Kidney tubule cell (primary cell): ENCODE data around the gene PLPPR1.
"Not testable (repeated sequence)": the region's sequence is repeated elsewhere in the genome, so short reads cannot be mapped to it uniquely, and the experiment has no call there.

Source experiments
- DNase-seq: peaks from one replicate; pipeline ENCODE4 v3.0.0-alpha.2; 2018; ENCODE audit warnings: low spot score

The PLPPR1 gene

DNA sequence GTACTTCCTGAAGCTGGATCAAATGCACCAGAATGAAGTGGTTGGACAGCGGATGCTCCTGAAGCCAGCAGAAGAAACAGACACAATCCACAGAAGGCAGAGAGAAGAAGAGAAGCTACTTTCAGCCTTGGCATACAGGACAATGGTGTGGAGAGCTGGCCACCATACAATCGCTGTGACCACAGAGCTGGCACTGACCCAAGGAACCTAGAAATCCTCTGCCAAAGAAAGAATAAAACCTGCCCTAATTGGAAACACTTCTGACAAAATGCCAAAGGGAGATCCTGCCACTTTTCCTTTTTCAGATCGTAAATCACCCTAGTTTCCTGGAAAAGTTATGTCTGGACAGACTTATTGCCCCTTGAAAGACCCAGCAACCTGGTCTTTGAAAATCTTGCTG, 278.5 kb downstream of the PLPPR1 start:
- DNase-seq: no peak

DNA sequence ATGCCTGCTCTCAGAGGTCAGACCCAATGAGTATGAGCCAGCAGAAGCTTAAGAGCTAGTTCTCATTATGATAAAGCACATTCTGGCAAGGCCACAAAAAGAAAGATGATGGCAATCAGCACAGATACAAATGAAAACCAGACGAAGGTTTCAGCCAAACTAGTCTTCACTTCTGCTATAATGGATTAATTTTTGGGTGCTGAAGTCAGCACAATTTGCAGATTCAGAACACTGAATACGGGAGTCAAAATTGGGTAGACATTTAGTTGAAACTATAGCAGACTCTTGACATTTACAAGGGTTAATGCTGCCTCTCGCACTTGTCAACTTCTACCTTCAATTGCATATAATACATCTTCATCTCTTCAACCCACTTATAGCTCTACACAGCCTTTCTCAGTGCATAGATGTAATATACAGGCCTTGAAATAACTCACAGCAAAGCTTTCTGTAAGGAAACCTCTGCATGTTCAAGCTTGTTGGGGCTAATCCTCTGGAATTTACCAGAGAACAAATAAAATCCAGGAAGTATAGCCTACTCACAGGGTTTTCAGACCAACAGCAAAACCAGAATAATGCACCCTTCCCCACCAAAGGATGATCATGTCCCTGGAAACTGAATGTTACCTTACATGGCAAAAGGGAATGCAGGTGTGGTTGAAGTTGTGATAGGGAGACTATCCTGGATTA, 279.1 kb downstream of the PLPPR1 start:
- no peak for DNase-seq

DNA sequence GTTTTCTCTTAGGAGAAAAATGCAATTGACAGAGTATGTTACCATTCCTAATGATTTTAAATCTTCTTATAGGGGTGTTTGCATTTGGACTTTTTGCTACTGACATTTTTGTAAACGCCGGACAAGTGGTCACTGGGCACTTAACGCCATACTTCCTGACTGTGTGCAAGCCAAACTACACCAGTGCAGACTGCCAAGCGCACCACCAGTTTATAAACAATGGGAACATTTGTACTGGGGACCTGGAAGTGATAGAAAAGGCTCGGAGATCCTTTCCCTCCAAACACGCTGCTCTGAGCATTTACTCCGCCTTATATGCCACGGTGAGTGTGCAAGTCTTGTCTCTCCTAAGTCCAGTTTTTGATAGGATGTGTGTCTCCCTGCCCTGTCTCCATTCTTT, 280.6 kb downstream of the PLPPR1 start:
- DNase-seq: no peak

DNA sequence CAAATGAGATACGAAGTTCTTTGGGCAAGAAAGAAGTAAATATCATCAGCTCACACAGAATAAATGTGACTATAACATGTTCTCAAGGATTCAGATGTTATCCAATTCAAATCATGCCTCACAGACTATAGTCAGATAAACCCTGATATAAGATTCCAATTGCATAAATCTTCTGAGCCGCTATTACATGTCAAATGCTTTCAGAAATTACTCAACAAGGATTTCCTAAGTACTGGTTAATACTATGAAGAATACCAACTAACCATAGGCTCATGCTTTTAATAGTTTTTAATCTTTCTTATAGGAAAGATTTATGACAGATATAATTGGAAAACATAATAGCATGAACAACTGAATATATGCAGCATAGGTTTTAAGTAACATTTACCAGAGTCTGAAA, 282.7 kb downstream of the PLPPR1 start:
- DNase-seq: no peak

DNA sequence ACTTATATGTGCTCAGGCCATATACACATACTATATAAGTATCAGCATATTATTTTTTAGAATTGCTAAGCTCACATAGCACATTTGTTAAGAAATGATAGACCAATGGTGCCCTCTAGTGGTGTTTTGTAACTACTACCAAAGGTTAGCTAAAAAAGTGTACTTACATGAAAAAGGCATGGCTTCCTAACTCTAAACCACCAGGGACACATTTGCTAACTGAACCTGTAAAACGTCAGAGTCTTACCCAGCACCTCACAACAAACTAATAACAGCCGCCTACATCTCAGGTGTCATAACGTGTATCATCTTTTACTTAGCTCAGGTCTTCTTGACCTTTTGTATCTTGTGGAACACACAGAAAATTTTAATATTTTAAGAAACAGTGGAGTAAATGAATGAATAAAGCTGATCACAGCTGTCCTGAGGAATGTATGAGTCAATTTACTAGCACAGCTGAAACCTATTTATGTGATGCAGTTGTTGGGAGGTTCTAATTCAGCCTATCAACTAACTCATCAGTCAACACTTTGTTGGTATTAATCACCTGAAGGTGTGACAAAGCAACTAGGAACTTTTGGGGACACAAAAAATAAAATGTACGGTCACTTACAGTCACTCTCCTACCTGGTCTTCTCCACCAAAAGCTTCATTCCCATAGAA, 283.4 kb downstream of the PLPPR1 start:
- DNase-seq: peak; percentile 80

DNA sequence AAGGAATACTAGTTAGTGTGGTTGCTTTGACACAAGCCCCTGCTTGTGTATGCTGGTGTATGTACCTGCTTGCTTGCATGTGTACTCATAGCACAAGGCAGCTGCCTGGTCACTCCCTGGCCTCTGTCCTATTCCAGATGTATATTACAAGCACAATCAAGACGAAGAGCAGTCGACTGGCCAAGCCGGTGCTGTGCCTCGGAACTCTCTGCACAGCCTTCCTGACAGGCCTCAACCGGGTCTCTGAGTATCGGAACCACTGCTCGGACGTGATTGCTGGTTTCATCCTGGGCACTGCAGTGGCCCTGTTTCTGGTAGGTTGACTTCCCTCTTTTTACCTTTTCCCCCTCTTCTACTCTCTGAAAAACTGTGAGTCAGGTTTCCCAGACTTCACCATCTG, 284.1 kb downstream of the PLPPR1 start:
- no peak for DNase-seq

DNA sequence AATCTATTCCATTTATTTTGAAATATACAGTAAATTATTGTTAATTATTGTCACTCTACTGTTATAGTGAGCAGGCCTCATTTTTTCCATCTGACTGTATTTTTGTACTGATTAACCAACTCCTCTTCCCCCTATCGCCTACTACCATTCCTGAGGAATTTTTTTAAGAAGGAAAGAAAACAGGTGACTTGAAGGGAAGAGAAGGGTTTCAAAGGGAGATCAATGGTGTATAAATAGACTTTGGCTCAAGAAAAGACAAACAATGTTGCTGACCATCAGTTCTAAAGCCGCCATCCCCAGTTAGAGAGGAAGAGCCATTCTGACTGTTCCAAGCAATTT, 286.6 kb downstream of the PLPPR1 start:
- peak; percentile 43 for DNase-seq

DNA sequence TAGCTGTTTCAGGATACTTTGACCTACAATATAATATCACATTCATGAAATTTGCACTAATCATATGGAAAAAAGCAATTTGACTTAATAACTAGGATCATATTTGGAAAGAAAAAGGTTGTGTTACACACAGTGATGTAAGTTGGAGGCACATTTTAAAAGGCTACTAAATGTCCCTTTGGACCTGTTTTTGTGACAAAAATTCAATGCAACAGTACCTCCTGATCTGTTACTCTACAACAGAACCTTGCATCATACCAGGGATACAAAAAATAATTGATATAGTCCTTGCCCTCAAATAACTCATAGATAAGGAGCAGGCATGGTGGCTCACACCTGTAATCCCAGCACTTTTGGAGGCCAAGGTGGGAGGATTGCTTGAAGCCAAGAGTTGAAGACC, 289.2 kb downstream of the PLPPR1 start:
- no peak for DNase-seq

DNA sequence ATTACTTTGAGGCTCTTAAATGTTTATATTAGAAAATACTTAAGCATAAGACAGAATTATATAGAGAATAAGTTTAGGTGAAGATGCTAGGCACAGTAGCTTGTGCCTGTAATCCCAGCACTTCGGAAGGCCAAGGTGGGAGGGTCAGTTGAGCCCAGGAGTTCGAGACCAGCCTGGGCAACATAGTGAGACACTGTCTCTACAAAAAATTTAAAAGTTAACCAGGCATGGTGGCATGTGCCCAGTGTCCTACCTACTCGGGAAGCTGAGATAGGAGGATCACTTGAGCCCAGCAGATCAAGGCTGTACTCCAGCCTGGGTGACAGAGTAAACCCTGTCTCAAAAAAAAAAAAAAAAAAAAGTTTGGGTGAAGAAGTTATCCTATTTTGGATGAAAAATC, 294.6 kb downstream of the PLPPR1 start:
- no peak for DNase-seq

DNA sequence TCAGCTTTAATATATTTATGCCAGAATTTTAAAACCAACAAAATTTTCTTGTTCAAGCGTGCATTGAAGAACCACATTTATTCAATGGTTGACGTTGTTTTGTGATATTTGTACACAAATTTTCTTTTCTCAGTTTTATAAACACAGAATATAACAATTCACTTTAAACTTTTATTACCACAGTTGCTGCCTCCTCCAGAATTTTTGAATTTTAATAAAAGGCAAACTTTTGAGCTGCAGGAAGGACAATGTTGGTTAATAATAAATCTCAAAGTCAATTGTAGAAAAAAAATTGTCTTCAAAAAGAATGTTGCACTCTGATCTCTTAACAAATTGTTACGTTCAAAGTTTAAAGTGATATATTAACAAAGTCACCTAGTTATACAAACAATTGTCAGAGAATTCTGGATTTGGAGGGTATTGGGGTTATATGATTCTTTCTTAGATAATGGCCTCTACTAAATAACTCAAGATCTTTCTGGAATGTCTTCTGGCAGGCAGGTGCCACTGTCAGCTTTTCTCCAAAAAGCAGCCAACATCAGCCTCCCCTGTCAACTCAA, 295.8 kb downstream of the PLPPR1 start:
- no peak for DNase-seq

DNA sequence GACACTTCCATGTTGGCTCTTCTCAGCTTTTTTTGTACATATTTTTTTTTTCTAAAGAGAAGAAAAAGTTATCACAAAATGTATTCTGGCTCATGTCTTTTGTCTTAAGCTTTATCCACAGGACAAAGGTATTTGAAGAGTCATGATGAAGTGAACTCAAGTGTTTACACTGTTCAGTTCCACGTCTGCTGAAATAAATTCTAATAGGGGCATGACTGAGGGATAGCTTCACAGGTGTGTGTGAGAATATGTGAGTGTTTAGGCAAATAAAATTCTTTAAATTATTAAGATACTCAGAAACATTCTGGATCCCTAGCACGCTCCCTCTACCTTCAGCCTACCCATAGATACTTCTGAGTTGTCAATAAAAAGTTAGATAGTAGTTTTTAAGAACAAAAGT, 296.5 kb downstream of the PLPPR1 start:
- DNase-seq: peak; percentile 1

DNA sequence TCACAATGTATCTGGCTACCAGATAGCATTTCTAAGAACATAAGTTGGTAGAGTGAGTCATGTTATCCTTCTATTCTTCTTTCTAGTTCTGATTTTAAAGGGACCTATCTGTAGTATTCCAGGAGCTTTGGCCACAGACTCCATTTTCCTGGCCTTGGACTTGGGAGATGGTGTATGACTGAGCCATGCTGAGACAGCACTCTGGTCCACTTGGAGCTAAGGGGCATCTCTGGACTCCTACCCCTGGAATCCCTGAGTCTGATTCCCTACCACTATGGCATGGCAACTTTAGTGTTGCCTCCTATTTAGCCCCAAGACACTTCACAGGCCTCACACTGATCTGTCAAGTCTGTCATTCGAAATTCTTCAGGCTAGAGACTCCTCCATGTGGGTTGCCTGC, 297.5 kb downstream of the PLPPR1 start:
- no peak for DNase-seq

DNA sequence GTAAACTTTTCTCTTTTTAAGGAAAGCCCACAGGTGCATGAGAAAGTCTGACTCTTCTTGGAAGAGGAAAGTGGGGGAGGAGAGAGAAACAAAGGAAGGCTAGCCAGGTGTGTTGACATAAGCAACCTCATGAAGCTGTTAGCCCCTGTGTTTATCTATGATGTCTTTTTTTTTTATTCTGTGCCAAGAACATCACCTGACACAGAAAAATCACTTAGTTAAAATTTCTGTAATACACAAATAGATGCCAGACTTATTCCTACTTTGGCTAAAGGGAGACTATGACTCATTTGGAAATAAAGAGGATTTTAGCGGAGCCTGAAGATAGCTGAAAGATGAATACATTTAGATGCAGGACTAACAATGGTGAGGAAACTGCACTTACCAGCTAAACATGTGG, 298.0 kb downstream of the PLPPR1 start:
- DNase-seq: peak; percentile 2

DNA sequence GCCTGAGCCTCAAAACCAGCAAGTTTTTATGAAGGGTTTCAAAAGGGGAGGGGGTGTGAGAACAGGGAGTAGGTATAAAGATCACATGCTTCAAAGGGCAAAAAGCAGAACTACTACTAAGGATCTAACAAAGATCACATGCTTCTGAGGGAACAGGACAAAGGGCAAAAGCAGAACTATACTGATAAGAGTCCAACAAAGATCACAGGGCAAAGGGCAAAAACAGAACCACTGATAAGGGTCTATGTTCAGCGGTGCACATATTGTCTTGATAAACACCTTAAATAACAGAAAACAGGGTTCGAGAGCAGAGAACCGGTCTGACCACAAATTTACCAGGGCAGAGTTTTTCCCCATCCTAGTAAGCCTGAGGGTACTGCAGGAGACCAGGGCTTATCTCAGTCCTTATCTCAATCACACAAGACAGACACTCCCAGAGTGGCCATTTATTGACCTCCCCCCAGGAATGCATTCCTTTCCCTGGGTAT, 298.9 kb downstream of the PLPPR1 start:
- DNase-seq: not testable (repeated sequence)

DNA sequence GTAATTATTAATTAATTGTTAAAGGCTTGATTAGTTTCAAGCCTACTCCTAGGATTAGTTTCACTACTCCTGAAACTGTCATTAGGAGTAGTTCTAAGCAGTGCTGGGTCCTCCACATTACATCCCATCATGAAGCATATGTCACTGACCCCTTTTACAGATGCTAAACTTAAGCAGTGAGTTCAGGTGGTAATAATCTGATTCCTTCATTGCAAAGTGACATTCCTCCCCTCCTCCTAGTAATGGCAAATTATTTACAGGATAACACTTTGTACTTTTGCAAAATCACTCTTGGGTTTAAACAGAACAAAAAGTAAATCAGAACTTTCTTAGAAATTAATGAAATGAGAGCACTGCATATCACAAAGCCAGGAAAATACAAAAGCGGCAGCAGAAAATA, 303.8 kb downstream of the PLPPR1 start:
- no peak for DNase-seq

DNA sequence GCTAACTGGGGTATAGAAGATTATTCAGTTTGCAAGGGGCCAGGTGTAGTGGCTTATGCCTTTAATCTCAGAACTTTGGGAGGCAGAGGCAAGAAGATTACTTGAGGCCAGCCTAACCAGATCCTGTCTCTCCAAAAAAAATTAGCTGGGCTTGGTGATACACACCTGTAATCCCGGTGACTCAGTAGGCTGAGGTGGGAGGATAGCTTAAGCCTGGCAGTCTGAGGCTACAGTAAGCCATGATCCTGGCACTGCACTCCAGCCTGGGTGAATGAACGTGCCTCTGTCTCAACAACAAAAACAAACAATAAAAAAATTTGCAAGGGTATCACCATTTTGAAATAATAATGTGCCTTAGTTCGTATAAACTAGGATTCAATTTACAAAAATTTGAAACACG, 305.0 kb downstream of the PLPPR1 start:
- DNase-seq: no peak

DNA sequence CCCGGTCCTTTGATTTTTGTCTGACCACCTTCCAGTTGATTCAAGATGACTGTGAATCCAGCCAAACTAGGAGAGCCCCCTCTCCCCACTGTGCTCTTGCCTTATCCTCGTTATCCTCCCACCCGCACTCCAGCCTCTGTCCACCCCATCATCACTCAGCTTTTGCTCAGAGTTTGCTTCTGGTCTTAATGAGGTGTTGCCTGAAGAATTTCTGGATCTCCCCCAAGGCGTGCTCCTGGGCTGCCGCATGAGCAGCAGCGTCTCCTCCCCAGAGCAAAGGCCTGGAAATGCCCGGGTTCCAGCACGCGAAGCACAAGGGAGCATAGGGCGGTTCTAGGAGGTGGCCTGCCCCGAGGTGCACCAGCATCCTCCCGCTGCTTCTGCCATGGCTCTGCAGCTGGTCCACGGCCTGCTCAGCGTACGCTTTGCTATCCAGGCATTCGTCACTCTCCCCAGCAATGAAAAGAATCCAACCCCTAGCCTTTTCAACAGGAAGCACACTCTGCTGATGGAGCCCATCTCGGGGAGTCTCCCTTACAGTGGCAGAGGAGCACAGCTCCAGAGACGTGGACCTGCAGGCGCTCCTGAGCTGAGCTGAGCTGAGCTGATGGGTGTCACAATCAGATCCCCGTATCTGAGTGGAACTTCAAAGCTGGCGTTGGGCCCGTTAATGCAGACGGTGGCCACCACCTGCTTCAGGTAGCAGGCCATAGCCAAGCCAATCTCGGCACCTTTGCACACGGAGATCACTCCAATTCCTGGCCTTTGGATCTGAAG, 305.6 kb downstream of the PLPPR1 start:
- DNase-seq: no peak

DNA sequence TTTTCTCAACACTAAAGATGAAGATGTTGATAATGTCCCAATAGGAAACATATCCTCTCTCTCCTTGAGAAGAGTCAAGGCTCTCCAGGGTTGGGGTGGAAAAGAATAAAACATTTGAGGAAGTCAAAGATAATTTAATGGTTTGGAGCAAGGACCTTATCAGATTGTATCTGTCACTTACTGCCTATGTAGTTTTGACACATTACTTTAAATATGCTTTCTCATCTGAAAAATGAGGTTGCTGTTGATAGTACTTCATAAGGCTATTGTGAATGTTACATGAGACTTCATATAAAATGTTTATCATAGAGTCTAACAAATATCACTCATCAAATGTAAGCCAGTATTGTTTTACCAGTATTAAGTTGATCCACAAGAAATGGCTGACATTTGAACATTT, 307.6 kb downstream of the PLPPR1 start:
- no peak for DNase-seq

DNA sequence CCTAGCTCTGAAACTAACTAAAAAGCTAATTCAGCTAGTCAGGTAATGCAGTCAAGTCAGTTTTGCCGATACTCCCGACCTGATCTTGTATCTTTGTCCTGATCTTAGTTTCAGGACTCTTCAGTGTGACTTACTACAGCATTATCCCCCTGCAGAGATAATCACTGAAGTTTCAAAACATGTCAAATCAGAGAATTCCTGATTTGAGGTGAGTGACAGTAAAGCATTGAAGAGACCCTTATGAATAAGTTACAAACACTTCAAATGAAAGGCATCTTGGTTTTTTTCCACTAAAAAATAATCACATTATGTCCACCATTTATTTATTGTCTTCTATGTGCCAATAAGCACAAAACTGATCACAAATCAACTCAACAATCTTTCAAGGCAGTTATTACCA, 308.7 kb downstream of the PLPPR1 start:
- DNase-seq: no peak

DNA sequence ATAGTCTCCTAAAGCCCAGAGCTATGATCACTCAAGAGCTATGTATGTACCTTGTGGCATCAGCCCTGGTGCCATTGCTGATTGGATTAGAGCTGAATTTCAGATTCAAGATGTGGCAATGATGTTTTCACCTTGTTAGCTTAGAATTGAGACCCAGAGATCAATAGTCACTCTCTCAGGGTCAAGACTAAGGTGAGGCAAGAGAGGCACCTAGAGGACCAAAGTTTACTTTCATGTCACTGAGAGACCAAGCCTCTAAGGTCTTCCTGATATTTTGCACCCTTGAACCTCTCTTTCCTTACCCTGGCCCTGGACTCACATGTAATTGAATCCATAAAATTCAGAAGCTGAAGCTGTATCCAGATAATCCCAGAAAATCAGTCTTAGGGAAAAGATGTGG, 313.4 kb downstream of the PLPPR1 start:
- DNase-seq: no peak

DNA sequence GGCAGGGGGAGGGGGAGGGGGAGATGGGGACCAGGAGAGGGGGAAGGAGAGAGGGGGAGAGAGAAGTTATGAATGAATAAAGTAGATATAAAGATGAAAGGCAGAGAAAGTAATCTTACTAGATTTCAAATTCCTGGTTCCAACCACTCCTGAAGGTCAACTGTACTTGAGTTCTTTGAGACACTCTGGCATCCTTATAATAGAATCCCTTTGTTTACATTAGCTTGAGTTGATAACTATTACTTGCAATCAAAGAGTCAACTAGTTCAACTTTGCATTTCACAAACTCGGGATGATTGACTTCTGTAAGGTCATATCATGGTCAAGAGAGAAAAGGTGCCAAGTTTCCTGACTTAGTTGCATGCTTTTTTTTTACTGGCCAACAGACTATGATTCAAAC, 314.1 kb downstream of the PLPPR1 start:
- DNase-seq: no peak

DNA sequence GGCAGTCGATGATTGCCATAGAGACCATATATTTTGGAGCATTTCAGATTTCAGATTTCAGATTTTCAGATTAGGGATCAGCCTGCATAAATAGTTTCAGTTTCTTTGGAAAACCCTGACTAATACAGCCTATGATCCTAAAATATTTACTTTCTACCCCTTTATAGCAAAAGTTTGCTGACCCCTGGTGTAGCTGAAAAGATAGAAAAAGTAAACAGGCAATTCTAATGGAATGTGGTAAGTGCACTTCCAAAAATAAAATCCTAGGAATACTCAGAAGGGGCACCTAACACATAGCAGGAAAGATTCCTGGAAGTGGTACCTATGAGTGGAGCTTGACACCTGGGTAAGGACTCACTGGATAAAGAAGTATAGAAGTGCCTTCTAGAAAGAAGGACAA, 321.8 kb downstream of the PLPPR1 start:
- no peak for DNase-seq

DNA sequence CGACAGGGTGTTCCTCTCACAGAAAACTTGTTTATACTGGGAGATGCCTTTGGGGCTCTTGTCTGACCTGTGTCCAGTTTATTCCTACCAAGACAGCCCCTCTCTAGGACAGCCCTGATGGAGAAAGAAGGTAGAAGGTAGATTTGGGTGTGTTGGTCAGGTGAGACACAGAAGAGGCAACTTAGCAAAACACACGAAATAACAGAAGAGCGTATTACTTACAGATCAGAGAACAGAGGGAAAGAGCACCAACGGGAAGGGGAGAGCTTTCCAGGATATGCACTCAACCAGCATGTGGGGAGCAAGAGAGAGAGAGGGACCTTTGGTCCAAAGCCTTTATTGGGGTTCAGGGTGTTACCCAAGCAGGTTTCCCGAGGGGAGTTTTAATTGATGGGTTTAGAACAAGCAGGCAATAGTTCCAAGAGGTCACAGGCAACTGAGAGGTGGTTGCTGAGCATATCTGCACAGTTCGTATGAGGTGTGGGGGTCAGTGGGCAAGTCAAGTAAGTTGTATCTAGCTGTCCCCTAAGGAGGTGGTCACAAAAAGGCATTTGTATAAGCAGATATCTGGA, 324.5 kb downstream of the PLPPR1 start:
- no peak for DNase-seq
